Measurements from ENCODE around the gene PROCR. TPM values are rescaled to one million over a fixed set of nuclear protein-coding genes. Genes with fewer than 3 reads are reported as not detected.
"Not testable (repeated sequence)": the region's sequence is repeated elsewhere in the genome, so short reads cannot be mapped to it uniquely, and the experiment has no call there.

Gene PROCR
- total and polyA plus RNA-seq, 9 of the 15 experiments (the other 6 are each of a cell fraction or from before 2014, with no cell fraction given) = 1.6 to 7.1 (median 4.0) TPM

- no peak for TF ChIP-seq SFPQ (IDR thresholded peaks at IDR 0.05; ENCODE audit: low read depth, low read length)
These were observed 28.4 kb downstream of the PROCR start (continued) for GRCh38 chr20:35200267-35200666.

- H3K4me1 ChIP-seq (replicated peaks in 1 of 2; ENCODE audit: control insufficient read depth in 2 of 2, insufficient read depth in 2 of 2, low read length in 2 of 2); H3K4me2 ChIP-seq (ENCODE audit: insufficient read depth, low read length); H2AFZ ChIP-seq (ENCODE audit: low read depth, low read length); H3K9ac ChIP-seq (ENCODE audit: insufficient read depth in 1 of 2, low read depth in 2 of 2, low read length in 2 of 2); CTCF ChIA-PET (ENCODE audit: low intra/inter-chr PET ratio); BruUV-seq (replicated peaks); H3K27me3 ChIP-seq (ENCODE audit: control insufficient read depth in 2 of 2, insufficient read depth in 2 of 2, low read length in 2 of 2); intact Hi-C loops (cut with micrococcal nuclease); H4K20me1 ChIP-seq (replicated peaks; ENCODE audit: control insufficient read depth, insufficient read depth, low read length); H3K4me3 ChIP-seq; H3K27ac ChIP-seq (ENCODE audit: extremely low read depth, low read depth, low read length); H3K36me3 ChIP-seq (ENCODE audit: control insufficient read depth, insufficient read depth, low read length); H3K9me1 ChIP-seq (ENCODE audit: control insufficient read depth, insufficient read depth, low read length); in situ Hi-C loops (cut with MboI); H3K79me2 ChIP-seq (ENCODE audit: control insufficient read depth, insufficient read depth, low read length); ATAC-seq; DNase-seq (ENCODE audit: extremely low read depth in 1 of 4, low spot score in 3 of 4); FAIRE-seq: not testable (repeated sequence)
- POLR2A ChIA-PET = interaction anchor here (1.5 kb wide), 1 partner anchor 9 kb away, joined by 3 read pairs; no protein-coding TSS in a partner anchor
- 64% methylated on average over 5 of the region's 5 CpGs for WGBS (ENCODE audit: insufficient coverage, low coverage, missing lambda C conversion rate)
- peaks cover 17% of the 10 kb centered on the region for H3K9me3 ChIP-seq (replicated peaks; ENCODE audit: control insufficient read depth, insufficient read depth, low read depth, low read length)
These were observed 29.6 kb downstream of the PROCR start for GRCh38 chr20:35201467-35201866.
